Astrocyte (in vitro differentiated cells and primary cell): ENCODE measurements around the gene DLX6.

Experiments
- CTCF ChIP-seq: IDR thresholded peaks from 2 replicates; pipeline ENCODE4 v1.5.1; 2011; ENCODE audit warnings: low read depth, mild to moderate bottlenecking, inconsistent platforms, low read length, moderate library complexity; ENCODE audit not compliant: insufficient read depth
- EZH2 ChIP-seq: IDR thresholded peaks from 2 replicates; pipeline ENCODE4 v1.6.1; 2012; ENCODE audit warnings: mild to moderate bottlenecking, low read length, inconsistent platforms; ENCODE audit not compliant: insufficient read depth

- TF ChIP-seq CTCF, result no peak
- no peak for TF ChIP-seq EZH2
These were observed 2.2 kb downstream of the DLX6 start for GRCh38 chr7:97007583-97007861.
